ENCODE data around the gene NLGN1. TPM values are rescaled to one million over a fixed set of nuclear protein-coding genes. Genes with fewer than 3 reads are reported as not detected.

The NLGN1 gene
- total RNA-seq, 2 donors from 2014 or later, result 0.36 to 11.7 TPM

DNA sequence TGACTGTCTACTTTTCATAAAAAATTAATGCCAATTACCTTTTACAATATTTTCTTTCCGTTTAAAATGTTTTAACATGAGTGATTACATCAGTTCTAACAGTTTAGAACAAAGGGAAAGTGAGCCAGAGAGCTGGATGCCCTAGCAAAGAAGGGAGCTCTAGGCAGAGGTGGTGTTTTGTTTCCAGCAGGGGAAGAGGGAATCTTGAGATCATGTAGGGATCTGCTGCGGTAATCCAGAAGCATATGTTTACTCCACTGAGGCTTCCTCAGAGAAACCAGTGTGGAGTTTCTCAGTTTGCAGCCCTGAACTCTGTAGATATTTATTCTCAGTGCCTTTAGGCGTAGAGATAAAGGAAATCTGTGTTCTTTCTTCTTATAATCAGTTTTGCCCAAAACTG, 399.3 kb downstream of the NLGN1 start:
- WGBS, result 65% methylated on average over 3 of the region's 3 CpGs
- intact Hi-C loops (cut with DNase I), result no loop called here
- Histone ChIP-seq H3K4me3 (no peak overlapping the region), H3K36me3 (no peaks in the 10 kb centered on the region), H3K9me3 (no peaks in the 10 kb centered on the region), H3K4me1 (replicated peaks) (no peaks in the 10 kb centered on the region), H3K27ac (no peak overlapping the region), H3K27me3 (replicated peaks; ENCODE audit: insufficient read depth) (no peaks in the 10 kb centered on the region)
- TF ChIP-seq POLR2A (IDR thresholded peaks at IDR 0.05), result no peak
- TF ChIP-seq, protein P1, sequence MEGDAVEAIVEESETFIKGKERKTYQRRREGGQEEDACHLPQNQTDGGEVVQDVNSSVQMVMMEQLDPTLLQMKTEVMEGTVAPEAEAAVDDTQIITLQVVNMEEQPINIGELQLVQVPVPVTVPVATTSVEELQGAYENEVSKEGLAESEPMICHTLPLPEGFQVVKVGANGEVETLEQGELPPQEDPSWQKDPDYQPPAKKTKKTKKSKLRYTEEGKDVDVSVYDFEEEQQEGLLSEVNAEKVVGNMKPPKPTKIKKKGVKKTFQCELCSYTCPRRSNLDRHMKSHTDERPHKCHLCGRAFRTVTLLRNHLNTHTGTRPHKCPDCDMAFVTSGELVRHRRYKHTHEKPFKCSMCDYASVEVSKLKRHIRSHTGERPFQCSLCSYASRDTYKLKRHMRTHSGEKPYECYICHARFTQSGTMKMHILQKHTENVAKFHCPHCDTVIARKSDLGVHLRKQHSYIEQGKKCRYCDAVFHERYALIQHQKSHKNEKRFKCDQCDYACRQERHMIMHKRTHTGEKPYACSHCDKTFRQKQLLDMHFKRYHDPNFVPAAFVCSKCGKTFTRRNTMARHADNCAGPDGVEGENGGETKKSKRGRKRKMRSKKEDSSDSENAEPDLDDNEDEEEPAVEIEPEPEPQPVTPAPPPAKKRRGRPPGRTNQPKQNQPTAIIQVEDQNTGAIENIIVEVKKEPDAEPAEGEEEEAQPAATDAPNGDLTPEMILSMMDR (IDR thresholded peaks at IDR 0.05), result no peak
- TF ChIP-seq POLR2AphosphoS5 (IDR thresholded peaks at IDR 0.05), result no peak
- DNase-seq (ENCODE audit: low spot score), result no peak

DNA sequence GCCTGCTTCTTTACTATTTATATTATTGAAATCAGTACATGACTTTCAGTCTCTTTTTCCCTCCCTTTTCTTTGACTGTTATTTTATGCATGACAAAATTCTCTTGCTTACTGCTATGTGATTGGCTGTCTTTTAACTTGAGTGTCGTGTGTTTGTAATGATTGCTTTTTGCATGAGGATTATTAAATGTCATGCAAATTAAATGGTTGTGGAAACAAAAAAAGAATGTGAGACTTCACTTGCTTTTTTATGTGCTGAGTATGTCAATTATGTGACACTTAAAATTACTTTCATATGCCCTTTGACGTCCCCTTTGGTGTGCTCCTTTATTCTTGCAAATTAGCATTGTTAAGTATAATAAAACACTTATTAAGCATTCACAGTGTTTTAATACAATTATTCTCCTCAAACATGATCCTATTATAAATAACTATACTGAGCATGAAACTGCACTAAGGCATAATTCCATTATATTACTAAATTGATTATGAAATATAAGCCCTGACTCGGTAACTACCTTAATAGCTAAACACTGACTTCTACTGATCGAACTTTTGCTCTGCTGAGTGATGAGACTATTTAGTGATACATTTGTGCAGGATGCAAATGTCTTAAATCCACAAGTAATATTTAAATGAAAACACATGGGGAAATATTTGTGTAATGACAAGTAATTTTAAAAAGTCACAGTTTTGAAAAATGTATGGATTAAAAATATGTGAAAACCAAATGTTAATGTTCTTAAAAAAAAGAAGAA, 401.7 kb downstream of the NLGN1 start:
- Histone ChIP-seq H3K27ac (no peak overlapping the region), H3K4me1 (replicated peaks) (no peaks in the 10 kb centered on the region), H3K4me3 (no peak overlapping the region), H3K9me3 (no peaks in the 10 kb centered on the region), H3K27me3 (replicated peaks; ENCODE audit: insufficient read depth) (no peaks in the 10 kb centered on the region), H3K36me3 (no peaks in the 10 kb centered on the region)
- TF ChIP-seq, protein P1 (IDR thresholded peaks at IDR 0.05), result no peak
- no peak for TF ChIP-seq POLR2A (IDR thresholded peaks at IDR 0.05)
- TF ChIP-seq POLR2AphosphoS5 (IDR thresholded peaks at IDR 0.05), result no peak
- intact Hi-C loops (cut with DNase I), result no loop called here
- no peak for DNase-seq (ENCODE audit: low spot score)
- 87% methylated on average over 4 of the region's 4 CpGs for WGBS

DNA sequence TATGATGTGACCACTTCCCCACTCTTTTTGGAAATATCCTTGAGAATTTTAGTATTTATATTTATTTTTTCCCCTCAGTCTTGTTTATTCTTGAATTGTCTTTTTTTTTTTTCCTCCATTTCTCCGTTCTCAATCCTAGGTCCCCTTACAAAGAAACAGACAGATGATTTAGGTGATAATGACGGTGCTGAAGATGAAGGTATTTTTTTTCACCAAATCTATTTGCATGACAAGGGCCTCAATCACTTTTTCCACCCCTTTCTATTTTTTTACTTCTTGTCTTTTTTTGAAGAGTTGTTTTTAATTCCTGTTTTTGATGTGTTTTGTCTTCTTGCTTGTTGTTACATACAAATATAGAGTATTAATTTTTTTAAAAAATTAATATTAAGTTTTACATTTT, 402.6 kb downstream of the NLGN1 start:
- no peak overlapping the region for H3K4me3 ChIP-seq
- no peaks in the 10 kb centered on the region for H3K9me3 ChIP-seq
- no peaks in the 10 kb centered on the region for H3K36me3 ChIP-seq
- no peaks in the 10 kb centered on the region for H3K27me3 ChIP-seq (replicated peaks; ENCODE audit: insufficient read depth)
- intact Hi-C loops (cut with DNase I), result no loop called here
- no peak for TF ChIP-seq POLR2AphosphoS5 (IDR thresholded peaks at IDR 0.05)
- 93% methylated on average over 2 of the region's 2 CpGs for WGBS
- no peak for DNase-seq (ENCODE audit: low spot score)
- no peaks in the 10 kb centered on the region for H3K4me1 ChIP-seq (replicated peaks)
- no peak overlapping the region for H3K27ac ChIP-seq

DNA sequence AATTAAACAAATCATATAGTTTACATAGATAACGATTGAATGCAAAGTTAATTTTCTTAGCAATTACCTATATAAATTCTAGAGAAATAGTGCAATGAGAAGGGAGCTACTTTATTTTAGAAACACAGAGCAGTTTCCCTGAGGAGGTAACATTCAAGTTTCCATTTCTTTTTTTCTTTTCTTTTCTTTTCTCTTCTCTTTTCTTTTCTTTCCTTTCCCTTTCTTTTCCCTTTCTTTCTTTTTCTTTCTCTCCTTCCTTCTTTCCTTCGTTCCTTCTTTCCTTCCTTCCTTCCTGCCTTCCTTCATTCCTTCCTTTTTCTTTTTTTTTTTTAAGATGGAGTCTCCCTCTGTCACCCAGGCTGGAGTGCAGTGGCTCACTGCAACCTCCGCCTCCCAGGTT, 417.3 kb downstream of the NLGN1 start:
- Histone ChIP-seq H3K36me3 (no peaks in the 10 kb centered on the region), H3K27ac (no peak overlapping the region), H3K4me3 (no peak overlapping the region), H3K27me3 (replicated peaks; ENCODE audit: insufficient read depth) (no peaks in the 10 kb centered on the region), H3K4me1 (replicated peaks) (no peaks in the 10 kb centered on the region), H3K9me3 (no peaks in the 10 kb centered on the region)
- no peak for TF ChIP-seq POLR2A (IDR thresholded peaks at IDR 0.05)
- no peak for TF ChIP-seq POLR2AphosphoS5 (IDR thresholded peaks at IDR 0.05)
- DNase-seq (ENCODE audit: low spot score), result no peak
- WGBS, result 95% methylated on average over 3 of the region's 3 CpGs
- intact Hi-C loops (cut with DNase I), result no loop called here

DNA sequence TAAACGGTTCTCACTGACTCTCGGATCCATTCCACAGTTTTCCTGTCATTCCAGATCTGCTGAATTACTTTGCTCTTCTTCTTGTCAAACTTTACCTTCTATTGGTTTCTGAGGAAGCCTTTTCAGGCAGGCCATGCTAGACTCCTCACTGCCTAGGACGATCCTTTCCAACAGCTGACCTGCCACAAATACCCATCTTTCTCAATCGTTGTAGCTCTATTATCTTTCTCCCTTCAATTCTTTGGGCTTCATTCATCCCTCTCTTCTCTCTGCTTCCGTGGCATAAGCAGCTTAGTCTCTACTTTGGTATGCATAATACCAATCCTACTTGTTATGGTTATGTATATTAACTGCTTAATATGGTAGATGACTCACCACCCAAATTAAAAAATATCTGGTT, 421.8 kb downstream of the NLGN1 start:
- H3K9me3 ChIP-seq, result no peaks in the 10 kb centered on the region
- no peaks in the 10 kb centered on the region for H3K4me1 ChIP-seq (replicated peaks)
- WGBS, result 94% methylated on average over 5 of the region's 5 CpGs
- H3K27ac ChIP-seq, result no peak overlapping the region
- intact Hi-C loops (cut with DNase I), result no loop called here
- no peak overlapping the region for H3K4me3 ChIP-seq
- no peak for DNase-seq (ENCODE audit: low spot score)
- TF ChIP-seq POLR2A (IDR thresholded peaks at IDR 0.05), result no peak
- TF ChIP-seq, protein P1 (IDR thresholded peaks at IDR 0.05), result no peak
- no peak for TF ChIP-seq POLR2AphosphoS5 (IDR thresholded peaks at IDR 0.05)
- H3K36me3 ChIP-seq, result no peaks in the 10 kb centered on the region
- H3K27me3 ChIP-seq (replicated peaks; ENCODE audit: insufficient read depth), result no peaks in the 10 kb centered on the region

DNA sequence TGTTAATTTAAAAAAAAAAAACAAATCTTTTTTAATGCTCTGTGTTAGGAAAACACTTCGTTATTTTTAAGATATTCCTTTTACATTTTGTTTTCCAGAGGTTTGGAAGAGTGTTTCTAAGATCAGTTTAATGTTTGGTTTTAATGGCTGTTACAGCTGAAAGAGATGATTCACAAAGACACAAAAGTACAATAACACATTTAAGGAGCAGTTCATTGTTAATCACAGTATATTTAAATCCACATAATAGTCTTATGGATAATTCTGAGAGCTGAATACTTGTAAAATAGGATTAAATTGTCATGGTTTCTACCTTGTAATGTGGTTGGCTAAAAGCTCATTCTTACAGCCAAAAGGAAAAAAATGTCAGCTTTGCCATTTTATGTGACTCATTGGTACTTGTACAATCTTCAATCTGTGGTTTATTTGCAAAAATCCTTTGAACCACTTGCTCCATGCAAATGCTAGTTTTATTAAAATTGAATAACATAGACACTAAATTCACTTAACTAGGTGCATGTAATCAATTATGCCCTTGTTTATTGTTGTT, 426.4 kb downstream of the NLGN1 start:
- 80% methylated on average over 1 of the region's 1 CpG for WGBS
- H3K4me1 ChIP-seq (replicated peaks), result no peaks in the 10 kb centered on the region
- H3K27ac ChIP-seq, result no peak overlapping the region
- TF ChIP-seq POLR2A (IDR thresholded peaks at IDR 0.05) (no peak), POLR2AphosphoS5 (IDR thresholded peaks at IDR 0.05) (no peak)
- TF ChIP-seq, protein P1 (IDR thresholded peaks at IDR 0.05), result no peak
- DNase-seq (ENCODE audit: low spot score), result no peak
- no peaks in the 10 kb centered on the region for H3K36me3 ChIP-seq
- no peaks in the 10 kb centered on the region for H3K9me3 ChIP-seq
- no peak overlapping the region for H3K4me3 ChIP-seq
- no peaks in the 10 kb centered on the region for H3K27me3 ChIP-seq (replicated peaks; ENCODE audit: insufficient read depth)
- intact Hi-C loops (cut with DNase I), result no loop called here
